Lower leg skin (tissue), 3 donors: ENCODE results near the gene CPLX4.

Experiments used
- POLR2A ChIP-seq, 2 donors: fragments of 450-650 bp; IDR thresholded peaks; one replicate each; pipeline ENCODE4 v1.6.1; 2016 to 2017; ENCODE audit warnings: antibody characterized with exemption in 2 of 2, mild to moderate bottlenecking in 1 of 2, moderate library complexity in 1 of 2
- TF ChIP-seq, protein P1 (sequence below), 3 donors: fragments of 450-650 bp; IDR thresholded peaks; one replicate each; pipeline ENCODE4 v1.5.1; 2016; ENCODE audit warnings: antibody characterized with exemption in 3 of 3, mild to moderate bottlenecking in 3 of 3, moderate library complexity in 2 of 3

- TF ChIP-seq, protein P1, sequence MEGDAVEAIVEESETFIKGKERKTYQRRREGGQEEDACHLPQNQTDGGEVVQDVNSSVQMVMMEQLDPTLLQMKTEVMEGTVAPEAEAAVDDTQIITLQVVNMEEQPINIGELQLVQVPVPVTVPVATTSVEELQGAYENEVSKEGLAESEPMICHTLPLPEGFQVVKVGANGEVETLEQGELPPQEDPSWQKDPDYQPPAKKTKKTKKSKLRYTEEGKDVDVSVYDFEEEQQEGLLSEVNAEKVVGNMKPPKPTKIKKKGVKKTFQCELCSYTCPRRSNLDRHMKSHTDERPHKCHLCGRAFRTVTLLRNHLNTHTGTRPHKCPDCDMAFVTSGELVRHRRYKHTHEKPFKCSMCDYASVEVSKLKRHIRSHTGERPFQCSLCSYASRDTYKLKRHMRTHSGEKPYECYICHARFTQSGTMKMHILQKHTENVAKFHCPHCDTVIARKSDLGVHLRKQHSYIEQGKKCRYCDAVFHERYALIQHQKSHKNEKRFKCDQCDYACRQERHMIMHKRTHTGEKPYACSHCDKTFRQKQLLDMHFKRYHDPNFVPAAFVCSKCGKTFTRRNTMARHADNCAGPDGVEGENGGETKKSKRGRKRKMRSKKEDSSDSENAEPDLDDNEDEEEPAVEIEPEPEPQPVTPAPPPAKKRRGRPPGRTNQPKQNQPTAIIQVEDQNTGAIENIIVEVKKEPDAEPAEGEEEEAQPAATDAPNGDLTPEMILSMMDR (IDR thresholded peaks at IDR 0.05): no peak
- TF ChIP-seq POLR2A (IDR thresholded peaks at IDR 0.05): no peak
Measured at GRCh38 chr18:59269563-59270119, 48.8 kb downstream of the CPLX4 start.
